Aorta (tissue), 5 donors: Measurements from ENCODE around the gene RIBC2. TPM values are rescaled to one million over a fixed set of nuclear protein-coding genes. Genes with fewer than 3 reads are reported as not detected.
A peak's percentile ranks its signal among the peaks of the same experiment; 100 is the strongest.
"Not testable (repeated sequence)": the region's sequence is repeated elsewhere in the genome, so short reads cannot be mapped to it uniquely, and the experiment has no call there.

Experiments used
- ATAC-seq: fragments of 200-7000 bp; cut with Tn5 transposase; one replicate; pipeline ENCODE4 v1.9.1; 2022; ENCODE audit warnings: moderate library complexity; ENCODE audit not compliant: low FRiP score
- DNase-seq, 2 donors: peaks; one replicate each; pipeline ENCODE4 v3.0.0-alpha.2; 2020
- H3K27ac ChIP-seq, 2 donors: one replicate each; pipeline ENCODE4 v1.5.1; 2013; ENCODE audit warnings: low read length in 2 of 2, mild to moderate bottlenecking in 2 of 2, moderate library complexity in 2 of 2, control low read depth in 1 of 2, inconsistent platforms in 1 of 2, low read depth in 1 of 2
- H3K27me3 ChIP-seq, 2 donors: one replicate each; pipeline ENCODE4 v1.6.1; 2013; ENCODE audit warnings: control low read depth in 1 of 2, low read length in 1 of 2, mild to moderate bottlenecking in 1 of 2, moderate library complexity in 1 of 2; ENCODE audit not compliant: insufficient read depth in 2 of 2, control insufficient read depth in 1 of 2
- H3K36me3 ChIP-seq, 2 donors: one replicate each; pipeline ENCODE4 v1.6.1; 2013; ENCODE audit warnings: control low read depth in 1 of 2, low read length in 1 of 2, mild to moderate bottlenecking in 1 of 2; ENCODE audit not compliant: insufficient read depth in 2 of 2, control insufficient read depth in 1 of 2
- H3K4me1 ChIP-seq, 2 donors: one replicate each; pipeline ENCODE4 v1.6.1; 2013; ENCODE audit warnings: low read length in 2 of 2, control low read depth in 1 of 2, mild to moderate bottlenecking in 1 of 2, moderate library complexity in 1 of 2; ENCODE audit not compliant: insufficient read depth in 2 of 2, control insufficient read depth in 1 of 2
- H3K4me3 ChIP-seq, 2 donors: one replicate each; pipeline ENCODE4 v1.5.1; 2013; ENCODE audit warnings: low read length in 2 of 2, control low read depth in 1 of 2, mild to moderate bottlenecking in 1 of 2
- H3K9me3 ChIP-seq: one replicate; pipeline ENCODE4 v1.6.1; 2013; ENCODE audit warnings: mild to moderate bottlenecking, low read length; ENCODE audit not compliant: control insufficient read depth
- WGBS, 2 donors: extraction: QIAGEN DNeasy Blood & Tissue Kit; methylation state at CpG; one replicate each; pipeline ENCODE4 v1.1.7; 2013; 5-methylcytosine and 5-hydroxymethylcytosine counted together
- intact Hi-C, 2 donors: fragments of 100-400 bp; cut with DNase I; formaldehyde crosslinking; loops; one replicate each; pipeline versions ENCODE4 v1.14.2 to v1.15.0; 2022
- long read RNA-seq, 2 donors: library from polyadenylated mRNA; unstranded; transcript quantifications; one replicate each; pipeline ENCODE4 v2.0.0, GENCODE V29; 2020 to 2021
- polyA plus RNA-seq, 2 donors: library from polyadenylated mRNA; stranded (reverse); fragments of 200-250 nt; gene quantifications; one replicate each; pipeline ENCODE4 v1.2.3, GENCODE V29; 2013
- total RNA-seq, 2 donors: library from RNA; stranded (reverse); fragmentation: NEBNext Ultra II Directional; extraction: Animal tissue kit (Norgen Biotek cat#: 25700); gene quantifications; one replicate each; pipeline ENCODE4 v1.2.1, GENCODE V29; 2021
- donor health status: healthy with polysubstance abuse.
- donor health status: Bipolar disorder and iron deficiency.
- donor health status: DM: no; HTN: no; CAD: no.
- donor health status: DM: no; HTN: no; CAD: no.
- donor health status: DM: yes; HTN: yes; CAD: no.

The RIBC2 gene, protein sequence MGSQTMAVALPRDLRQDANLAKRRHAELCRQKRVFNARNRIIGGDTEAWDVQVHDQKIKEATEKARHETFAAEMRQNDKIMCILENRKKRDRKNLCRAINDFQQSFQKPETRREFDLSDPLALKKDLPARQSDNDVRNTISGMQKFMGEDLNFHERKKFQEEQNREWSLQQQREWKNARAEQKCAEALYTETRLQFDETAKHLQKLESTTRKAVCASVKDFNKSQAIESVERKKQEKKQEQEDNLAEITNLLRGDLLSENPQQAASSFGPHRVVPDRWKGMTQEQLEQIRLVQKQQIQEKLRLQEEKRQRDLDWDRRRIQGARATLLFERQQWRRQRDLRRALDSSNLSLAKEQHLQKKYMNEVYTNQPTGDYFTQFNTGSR
- total RNA-seq (1 to 10 TPM in 1 of 2 donors, under 1 TPM in 1; 0.55 to 1.2 TPM), polyA plus RNA-seq (under 1 TPM in 1 of 2 donors, not detected in 1; 0.31 TPM)
- long read RNA-seq, donor 1, partial matches to known transcripts: 0 of 1 reads
- long read RNA-seq, donor 1, other reads (novel, unspliced or antisense): 1 of 1 reads
- long read RNA-seq, donor 2: 0 reads

DNA sequence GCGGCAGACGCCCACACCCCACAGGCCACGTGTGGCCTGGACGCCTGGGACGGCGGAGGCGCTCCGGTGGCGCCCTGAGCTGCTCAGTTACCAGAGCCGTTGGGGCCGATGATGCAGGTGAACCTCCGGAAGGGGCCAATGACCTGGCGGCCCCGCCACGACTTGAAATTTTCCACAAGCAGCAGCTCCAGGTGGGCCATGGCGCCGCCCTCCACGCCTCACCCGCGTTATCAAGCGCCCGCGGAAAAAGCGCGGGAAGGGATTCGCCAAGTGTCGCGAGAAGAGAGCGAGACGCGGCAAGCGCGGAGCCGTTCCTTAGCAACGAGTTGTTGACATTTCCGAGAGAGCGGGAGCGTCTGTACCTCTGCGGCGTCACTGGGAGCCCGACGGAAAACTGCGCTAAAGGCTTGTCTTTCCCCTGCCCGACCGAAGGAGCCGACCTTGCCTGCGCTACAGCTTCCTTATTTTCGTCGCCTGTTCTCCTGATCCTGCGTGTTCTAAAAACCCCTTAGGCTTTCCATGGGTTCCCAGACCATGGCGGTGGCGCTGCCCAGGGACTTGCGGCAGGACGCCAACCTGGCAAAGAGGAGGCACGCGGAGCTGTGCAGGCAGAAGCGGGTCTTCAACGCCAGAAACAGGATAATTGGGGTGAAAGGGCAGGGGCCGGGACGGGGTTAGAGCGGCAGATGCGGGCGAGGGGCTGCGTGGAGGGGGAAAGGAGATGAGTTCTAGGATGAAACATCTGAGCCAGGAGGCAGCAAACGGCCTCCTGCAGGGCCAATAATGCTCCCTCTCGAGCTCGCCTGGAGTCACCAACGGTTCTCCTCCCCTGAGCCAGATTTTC is at the start of gene RIBC2, which contains the start of gene SMC1B:
TSS of gene RIBC2 (plus strand) at position 326 of the 844 bp plus-strand sequence. CDS start at position 520, 194 bp downstream.
TSS of gene SMC1B (minus strand) at position 232 of the 844 bp plus-strand sequence. CDS start at position 200, 32 bp downstream.
- ATAC-seq (peak; percentile 93), DNase-seq (peak; percentile 88 to 93)
- Histone ChIP-seq H3K27me3 (no peaks in the 10 kb centered on the region), H3K36me3 (no peaks in the 10 kb centered on the region), H3K4me3 (peak within 1 kb of the TSS; percentile 0 to 20), H3K4me1 (no peaks in the 10 kb centered on the region), H3K9me3 (no peaks in the 10 kb centered on the region), H3K27ac (no peak within 1 kb of the TSS)
- WGBS, 2 donors: 7 to 12% methylated on average over 68 of the region's 68 CpGs
- intact Hi-C loops: loop anchor here in 1 of 2 donors (5.0 kb wide), 1 partner anchor 96 kb away; no protein-coding TSS in a partner anchor

DNA sequence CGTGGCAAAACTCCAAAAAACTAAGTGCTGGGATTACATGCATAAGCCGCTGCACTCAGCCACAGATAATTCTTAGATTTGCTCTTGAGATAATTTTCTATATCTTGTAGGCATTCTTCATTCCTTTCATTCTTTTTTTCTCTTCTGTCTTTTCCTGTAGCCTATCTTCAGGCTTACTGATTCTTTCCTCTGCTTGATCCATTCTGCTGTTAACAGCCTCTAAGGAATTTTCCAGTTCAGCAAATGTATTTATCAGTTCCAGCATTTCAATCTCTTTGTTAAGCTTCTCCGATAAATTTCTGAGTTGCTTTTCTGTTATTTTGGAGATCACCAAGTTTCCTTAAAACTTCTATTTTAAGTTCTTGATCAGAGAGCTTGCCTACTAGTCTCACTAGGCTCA is 46.8 kb upstream of the RIBC2 start:
- Histone ChIP-seq H3K36me3 (no peaks in the 10 kb centered on the region), H3K4me3 (no peak overlapping the region), H3K9me3 (peaks cover 5% of the 10 kb centered on the region), H3K4me1 (no peaks in the 10 kb centered on the region), H3K27me3 (no peaks in the 10 kb centered on the region), H3K27ac (no peak overlapping the region)
- no peak for ATAC-seq
- DNase-seq: no peak
- intact Hi-C loops: no loop called here
- 85 to 89% methylated on average over 3 of the region's 3 CpGs for WGBS, 2 donors

DNA sequence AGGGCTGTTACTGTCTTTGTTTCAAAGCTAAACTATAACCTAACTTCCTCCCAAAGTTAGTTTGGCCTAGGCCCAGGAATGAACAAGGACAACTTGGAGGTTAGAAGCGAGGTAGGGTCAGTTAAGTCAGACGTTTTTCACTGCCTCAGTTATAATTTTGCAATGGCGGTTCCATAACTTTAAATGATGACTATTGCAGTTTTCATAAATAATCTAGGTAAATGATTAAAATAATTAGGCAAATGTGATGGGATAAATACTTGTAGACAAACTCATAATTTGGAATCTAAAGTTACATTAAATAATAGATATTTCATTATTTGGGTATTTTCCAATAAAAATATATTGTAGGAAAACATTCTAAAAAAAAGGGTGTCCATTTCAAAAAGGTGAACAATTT is 39.9 kb upstream of the RIBC2 start:
- ATAC-seq, H3K27ac ChIP-seq, H3K4me1 ChIP-seq, H3K4me3 ChIP-seq, H3K9me3 ChIP-seq, DNase-seq, intact Hi-C loops, H3K36me3 ChIP-seq, H3K27me3 ChIP-seq: not testable (repeated sequence)
- WGBS, 2 donors: 82 to 84% methylated on average over 3 of the region's 3 CpGs

DNA sequence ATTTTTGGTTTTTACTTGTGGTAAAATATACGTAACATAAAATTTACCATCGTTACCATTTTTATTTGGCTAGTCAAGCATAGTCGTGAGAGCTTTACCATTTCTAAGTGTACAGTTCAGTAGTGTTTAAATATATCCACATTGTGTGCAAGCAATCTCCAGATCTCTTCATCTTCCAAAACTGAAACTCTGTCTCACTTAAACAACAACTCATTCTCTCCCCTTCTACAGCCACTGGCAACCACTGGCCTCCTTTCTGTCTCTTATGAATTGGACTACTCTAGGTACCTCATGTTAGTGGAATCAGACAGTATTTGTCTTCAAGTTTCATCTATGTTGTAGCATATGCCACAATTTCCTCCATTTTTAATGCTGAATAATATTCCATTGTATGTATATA is 37.5 kb upstream of the RIBC2 start:
- Histone ChIP-seq H3K4me3 (no peak overlapping the region), H3K27ac (no peak overlapping the region), H3K9me3 (no peaks in the 10 kb centered on the region), H3K4me1 (no peaks in the 10 kb centered on the region), H3K36me3 (no peaks in the 10 kb centered on the region), H3K27me3 (peaks cover 0 to 2% of the 10 kb centered on the region in 2 donors)
- intact Hi-C loops: no loop called here
- DNase-seq: no peak
- WGBS, 2 donors: 77 to 93% methylated on average over 3 of the region's 3 CpGs
- no peak for ATAC-seq

DNA sequence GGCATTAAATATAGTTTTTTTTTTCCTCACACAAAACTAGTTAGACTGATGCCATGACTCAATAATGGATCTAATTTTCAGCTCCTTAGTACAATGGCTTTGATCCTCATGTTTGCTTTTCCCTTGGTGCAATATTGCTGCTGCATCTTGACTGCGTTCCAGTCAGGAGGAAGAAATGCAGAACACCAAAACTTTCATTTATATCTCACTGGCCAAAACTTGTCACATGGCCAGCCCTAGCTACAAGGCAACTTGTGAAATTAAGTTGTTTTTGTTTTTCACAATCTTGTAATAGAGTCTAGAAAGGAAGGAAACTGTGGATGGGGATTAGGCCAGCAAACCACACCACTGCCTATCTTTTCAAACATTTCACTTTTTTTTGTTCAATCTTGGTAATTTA is 36.8 kb upstream of the RIBC2 start:
- no peaks in the 10 kb centered on the region for H3K9me3 ChIP-seq
- H3K36me3 ChIP-seq: no peaks in the 10 kb centered on the region
- no peaks in the 10 kb centered on the region for H3K4me1 ChIP-seq
- no peak overlapping the region for H3K27ac ChIP-seq
- intact Hi-C loops: no loop called here
- peak in 1 of 2 donors; percentile 51 for DNase-seq
- peaks cover 0 to 2% of the 10 kb centered on the region in 2 donors for H3K27me3 ChIP-seq
- 83 to 84% methylated on average over 1 of the region's 1 CpG for WGBS, 2 donors
- no peak for ATAC-seq
- H3K4me3 ChIP-seq: no peak overlapping the region

DNA sequence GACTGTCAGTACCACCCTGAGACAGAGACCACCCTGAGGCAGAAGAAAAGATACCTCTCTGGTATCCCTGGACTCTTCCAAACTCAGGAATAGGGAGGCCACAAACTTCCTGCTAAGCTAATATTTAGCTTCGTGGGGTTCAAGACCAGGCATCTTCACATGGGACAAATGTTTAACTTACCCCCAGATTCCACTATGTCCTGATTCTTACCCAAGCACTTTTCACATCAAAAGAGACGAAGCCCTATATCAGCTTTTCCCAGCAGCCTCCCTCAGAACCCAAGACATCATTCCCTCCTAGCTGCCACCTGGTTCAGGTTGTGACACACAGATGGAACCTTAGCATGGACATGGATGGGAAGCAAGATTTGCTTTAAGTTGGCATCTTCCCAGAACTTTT is 32.1 kb upstream of the RIBC2 start:
- no peak for ATAC-seq

DNA sequence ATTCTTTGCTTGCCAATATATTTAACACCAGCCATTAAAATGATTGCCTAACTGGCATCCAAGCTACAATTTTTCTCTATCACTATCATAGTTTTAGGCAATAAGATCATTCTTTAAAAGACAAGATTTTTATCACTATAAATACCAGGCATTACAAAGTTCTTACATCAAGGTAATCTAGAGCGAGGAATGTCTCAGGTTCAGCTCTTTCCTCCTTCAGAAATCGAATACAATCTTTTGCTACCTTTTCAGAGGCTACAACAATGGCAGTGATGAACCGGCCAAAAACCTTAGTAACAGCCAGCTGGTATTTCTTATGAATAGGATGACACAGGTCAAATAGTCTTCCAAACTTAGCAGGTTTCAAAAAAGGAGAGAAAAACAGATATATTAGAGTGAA is 23.9 kb upstream of the RIBC2 start:
- no peak for DNase-seq
- no peaks in the 10 kb centered on the region for H3K27me3 ChIP-seq
- no peaks in the 10 kb centered on the region for H3K4me1 ChIP-seq
- no peaks in the 10 kb centered on the region for H3K36me3 ChIP-seq
- no peaks in the 10 kb centered on the region for H3K9me3 ChIP-seq
- 88 to 89% methylated on average over 3 of the region's 3 CpGs for WGBS, 2 donors
- intact Hi-C loops: no loop called here
- H3K4me3 ChIP-seq: no peak overlapping the region
- ATAC-seq: no peak
- no peak overlapping the region for H3K27ac ChIP-seq

More for the DNA sequence above, 32.1 kb upstream of the RIBC2 start:
- intact Hi-C loops: no loop called here
- H3K4me3 ChIP-seq: no peak overlapping the region
- no peak overlapping the region for H3K27ac ChIP-seq
- no peaks in the 10 kb centered on the region for H3K9me3 ChIP-seq
- no peaks in the 10 kb centered on the region for H3K36me3 ChIP-seq
- no peak for DNase-seq
- 93 to 98% methylated on average over 2 of the region's 2 CpGs for WGBS, 2 donors
- peaks cover 0 to 2% of the 10 kb centered on the region in 2 donors for H3K27me3 ChIP-seq
- H3K4me1 ChIP-seq: no peaks in the 10 kb centered on the region

DNA sequence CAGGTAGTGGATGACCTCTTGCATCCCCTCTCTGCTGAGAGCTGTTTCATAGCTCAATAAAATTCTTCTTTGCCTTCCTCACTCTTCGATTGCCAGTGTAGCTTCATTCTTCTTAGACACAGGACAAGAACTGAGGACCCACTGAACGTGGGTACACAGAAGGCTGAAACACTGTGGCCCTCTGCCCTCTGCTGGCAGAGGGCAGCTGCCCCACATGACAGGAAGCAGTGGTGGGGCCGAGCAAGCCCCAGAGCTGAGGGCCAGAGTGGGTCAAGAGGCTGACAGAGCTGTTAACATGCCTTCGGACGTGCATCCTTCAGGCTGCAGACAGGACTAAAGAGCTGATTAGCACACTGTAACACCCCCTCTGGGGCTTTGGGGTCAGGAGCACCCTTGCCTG is 15.7 kb upstream of the RIBC2 start:
- H3K36me3 ChIP-seq: no peaks in the 10 kb centered on the region
- H3K4me1 ChIP-seq: no peaks in the 10 kb centered on the region
- intact Hi-C loops: no loop called here
- no peaks in the 10 kb centered on the region for H3K27me3 ChIP-seq
- WGBS, 2 donors: 84 to 85% methylated on average over 5 of the region's 5 CpGs
- H3K27ac ChIP-seq: no peak overlapping the region
- H3K9me3 ChIP-seq: no peaks in the 10 kb centered on the region
- ATAC-seq (no peak), DNase-seq (no peak)
- no peak overlapping the region for H3K4me3 ChIP-seq
